B cell (primary cell): ENCODE measurements around the gene IL3RA. TPM values are rescaled to one million over a fixed set of nuclear protein-coding genes. Genes with fewer than 3 reads are reported as not detected.
A peak's percentile ranks its signal among the peaks of the same experiment; 100 is the strongest.

Experiments
- ATAC-seq: fragments of 200-7000 bp; cut with Tn5 transposase; one replicate; pipeline ENCODE4 v1.10.0; 2021; ENCODE audit warnings: low read depth, mild to moderate bottlenecking, moderate number of reproducible peaks, moderate library complexity
- CTCF ChIA-PET: fragments of 350-600 bp; sonication (Branson Sonifier 250); formaldehyde crosslinking; loops from one replicate; lab custom pipeline; 2021; ENCODE audit warnings: antibody characterized with exemption, inconsistent platforms; lab: Charles Lee
- POLR2A ChIA-PET: fragments of 350-600 bp; sonication (Branson Sonifier 250); formaldehyde crosslinking; loops from one replicate; lab custom pipeline; 2021; ENCODE audit warnings: antibody characterized with exemption; lab: Charles Lee
- DNase-seq: peaks from one replicate; pipeline ENCODE4 v3.0.0; 2013
- H2AFZ ChIP-seq: 2 replicates; pipeline ENCODE4 v1.6.1; 2012; ENCODE audit warnings: mild to moderate bottlenecking, low read depth, low read length; ENCODE audit not compliant: insufficient read depth, poor library complexity, severe bottlenecking
- H3K27ac ChIP-seq, 2 donors: 1 replicate in 1 of 2; 2 replicates in 1 of 2; pipeline ENCODE4 v1.5.1; 2012 to 2013; ENCODE audit warnings: low read length in 2 of 2, mild to moderate bottlenecking in 2 of 2, moderate library complexity in 1 of 2
- H3K27me3 ChIP-seq, 4 experiments: fragments of 200-600 bp in 1 of 4; sonication (generic) in 1 of 4; replicated peaks in 1 of 4; 1 replicate in 2 of 4; 2 replicates in 2 of 4; pipeline versions ENCODE4 v1.6.1 to v1.7.0; 2013 to 2016; ENCODE audit warnings: low read length in 3 of 4, mild to moderate bottlenecking in 2 of 4, mixed read lengths in 1 of 4, moderate library complexity in 1 of 4; ENCODE audit not compliant: insufficient read depth in 4 of 4, control insufficient read depth in 3 of 4; ENCODE audit errors: control extremely low read depth in 1 of 4
- H3K36me3 ChIP-seq, 2 experiments: replicated peaks in 1 of 2; 1 replicate in 1 of 2; 2 replicates in 1 of 2; pipeline versions ENCODE4 v1.6.1 to v1.7.1; 2013; ENCODE audit warnings: low read length in 1 of 2; ENCODE audit not compliant: insufficient read depth in 2 of 2, control insufficient read depth in 1 of 2; ENCODE audit errors: control extremely low read depth in 1 of 2, extremely low read depth in 1 of 2
- H3K4me1 ChIP-seq, 2 donors: fragments of 200-600 bp in 1 of 2; sonication (generic) in 1 of 2; 1 replicate in 1 of 2; 2 replicates in 1 of 2; pipeline versions ENCODE4 v1.5.1 to v1.6.1; 2013 to 2017; ENCODE audit warnings: low read length in 2 of 2; ENCODE audit not compliant: control insufficient read depth in 2 of 2, insufficient read depth in 2 of 2
- H3K4me2 ChIP-seq: replicated peaks from 2 replicates; pipeline ENCODE3; 2012; ENCODE audit warnings: mild to moderate bottlenecking, low read depth, low read length; ENCODE audit not compliant: poor library complexity, severe bottlenecking
- H3K4me3 ChIP-seq, 5 experiments: fragments of 200-600 bp in 1 of 5; sonication (generic) in 1 of 5; 1 replicate in 3 of 5; 2 replicates in 2 of 5; pipeline versions ENCODE4 v1.5.1 to v1.7.0; 2011 to 2016; ENCODE audit warnings: low read length in 4 of 5, mild to moderate bottlenecking in 4 of 5, low read depth in 2 of 5, control low read depth in 1 of 5, moderate library complexity in 1 of 5; ENCODE audit not compliant: insufficient read depth in 1 of 5; ENCODE audit errors: control extremely low read depth in 1 of 5, extremely low read depth in 1 of 5
- H3K79me2 ChIP-seq: fragments of 200-600 bp; sonication (generic); one replicate; pipeline ENCODE4 v1.6.0; 2016; ENCODE audit warnings: low read length; ENCODE audit not compliant: control insufficient read depth, insufficient read depth
- H3K9ac ChIP-seq: fragments of 200-600 bp; sonication (generic); 2 replicates; pipeline ENCODE4 v1.6.1; 2017; ENCODE audit warnings: mild to moderate bottlenecking, low read length, moderate library complexity
- H3K9me3 ChIP-seq, 3 donors: one replicate each; pipeline versions ENCODE4 v1.6.1 to v1.7.1; 2013; ENCODE audit warnings: low read length in 2 of 3; ENCODE audit not compliant: control insufficient read depth in 2 of 3, insufficient read depth in 1 of 3; ENCODE audit errors: control extremely low read depth in 1 of 3
- H4K20me1 ChIP-seq: 2 replicates; pipeline ENCODE4 v1.6.0; 2012; ENCODE audit warnings: mild to moderate bottlenecking, low read length; ENCODE audit not compliant: insufficient read depth, control insufficient read depth, poor library complexity, severe bottlenecking
- H3K27ac Mint-ChIP-seq: one replicate; pipeline ENCODE4 v1.8.0; 2021; ENCODE audit warnings: mixed read lengths
- H3K27me3 Mint-ChIP-seq: one replicate; pipeline ENCODE4 v1.8.0; 2021; ENCODE audit warnings: mixed read lengths
- H3K4me1 Mint-ChIP-seq: one replicate; pipeline ENCODE4 v1.8.0; 2021; ENCODE audit warnings: mixed read lengths
- H3K4me3 Mint-ChIP-seq: one replicate; pipeline ENCODE4 v1.8.0; 2021; ENCODE audit warnings: mixed read lengths
- H3K9me3 Mint-ChIP-seq: one replicate; pipeline ENCODE4 v1.8.0; 2022; ENCODE audit warnings: mixed read lengths; ENCODE audit not compliant: insufficient read depth
- EZH2 ChIP-seq: IDR thresholded peaks from 2 replicates; pipeline ENCODE4 v1.6.1; 2012; ENCODE audit warnings: borderline replicate concordance, low read depth, mild to moderate bottlenecking, moderate library complexity, low read length; ENCODE audit not compliant: insufficient read depth, poor library complexity, severe bottlenecking
- WGBS: methylation state at CpG from one replicate; pipeline ENCODE4 v1.1.5; 2013; ENCODE audit warnings: missing lambda C conversion rate; ENCODE audit not compliant: insufficient coverage; 5-methylcytosine and 5-hydroxymethylcytosine counted together
- intact Hi-C: fragments of 100-400 bp; cut with micrococcal nuclease; formaldehyde crosslinking; loops from one replicate; pipeline ENCODE4 v1.10.0; 2022
- polyA plus RNA-seq: library from polyadenylated mRNA; depleted of rRNA; stranded (reverse); fragments of >200 nt; gene quantifications from 2 replicates; pipeline ENCODE4 v1.2.3, GENCODE V29; 2012
- total RNA-seq, 2 donors: library from RNA; stranded (reverse); fragments of 120-200 nt in 1 of 2; gene quantifications; 1 replicate in 1 of 2; 2 replicates in 1 of 2; pipeline versions ENCODE4 v1.2.3 to v1.2.4, GENCODE V29; 2013 to 2022
- TF ChIP-seq, protein P1 (sequence below): fragments of 200-600 bp; IDR thresholded peaks from one replicate; pipeline ENCODE4 v1.8.0; 2022; ENCODE audit warnings: antibody characterized with exemption, mild to moderate bottlenecking

Gene IL3RA
- total and polyA plus RNA-seq, 2 donors (not counting 1 experiment from before 2014, with no cell fraction given) = 1.6 to 31.6 TPM

DNA sequence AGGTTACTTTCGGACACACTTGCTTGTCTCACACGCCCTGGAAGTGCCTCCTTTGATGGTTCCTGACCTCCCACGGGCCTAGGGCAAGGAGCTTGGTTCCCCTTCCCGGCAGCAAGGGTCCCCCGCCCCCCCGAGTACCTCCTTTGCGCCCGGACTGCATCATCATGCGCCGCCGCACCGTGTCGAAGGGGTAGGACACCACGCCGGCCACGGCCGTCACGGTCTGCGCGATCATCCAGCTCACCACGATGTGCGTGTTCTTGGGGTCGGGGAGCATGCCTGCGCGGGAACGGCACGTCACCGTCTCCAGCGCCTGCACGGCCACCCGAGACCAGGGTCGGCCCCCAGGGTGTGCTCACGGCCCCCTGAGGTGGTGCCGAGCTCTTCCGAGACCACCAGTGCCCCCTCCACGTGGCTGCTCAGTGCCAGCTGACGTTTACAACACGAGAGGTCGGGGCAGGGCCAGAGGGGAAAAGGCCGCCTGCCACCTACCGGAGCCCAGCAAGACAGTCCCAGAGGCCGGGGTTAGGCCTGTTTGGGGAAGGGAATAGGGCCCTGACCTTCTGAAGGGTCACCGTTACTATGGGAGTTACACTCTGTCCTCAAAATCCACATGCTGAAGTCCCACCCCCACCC, 50.7 kb downstream of the IL3RA start:
- TF ChIP-seq, protein P1, sequence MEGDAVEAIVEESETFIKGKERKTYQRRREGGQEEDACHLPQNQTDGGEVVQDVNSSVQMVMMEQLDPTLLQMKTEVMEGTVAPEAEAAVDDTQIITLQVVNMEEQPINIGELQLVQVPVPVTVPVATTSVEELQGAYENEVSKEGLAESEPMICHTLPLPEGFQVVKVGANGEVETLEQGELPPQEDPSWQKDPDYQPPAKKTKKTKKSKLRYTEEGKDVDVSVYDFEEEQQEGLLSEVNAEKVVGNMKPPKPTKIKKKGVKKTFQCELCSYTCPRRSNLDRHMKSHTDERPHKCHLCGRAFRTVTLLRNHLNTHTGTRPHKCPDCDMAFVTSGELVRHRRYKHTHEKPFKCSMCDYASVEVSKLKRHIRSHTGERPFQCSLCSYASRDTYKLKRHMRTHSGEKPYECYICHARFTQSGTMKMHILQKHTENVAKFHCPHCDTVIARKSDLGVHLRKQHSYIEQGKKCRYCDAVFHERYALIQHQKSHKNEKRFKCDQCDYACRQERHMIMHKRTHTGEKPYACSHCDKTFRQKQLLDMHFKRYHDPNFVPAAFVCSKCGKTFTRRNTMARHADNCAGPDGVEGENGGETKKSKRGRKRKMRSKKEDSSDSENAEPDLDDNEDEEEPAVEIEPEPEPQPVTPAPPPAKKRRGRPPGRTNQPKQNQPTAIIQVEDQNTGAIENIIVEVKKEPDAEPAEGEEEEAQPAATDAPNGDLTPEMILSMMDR = no peak
- TF ChIP-seq EZH2 = no peak
- peaks cover 0 to 20% (median 0%) of the 10 kb centered on the region in 3 donors for H3K9me3 ChIP-seq
- H3K4me3 ChIP-seq = no peak overlapping the region
- Mint-ChIP-seq H3K4me3 (no peak overlapping the region), H3K27ac (no peak overlapping the region), H3K9me3 (no peaks in the 10 kb centered on the region), H3K27me3 (no peaks in the 10 kb centered on the region), H3K4me1 (peaks cover 23% of the 10 kb centered on the region)
- peaks cover 12 to 16% of the 10 kb centered on the region in 2 donors for H3K4me1 ChIP-seq
- ChIA-PET POLR2A (no interaction called here), CTCF (no interaction called here)
- H3K36me3 ChIP-seq = peaks cover 2 to 72% of the 10 kb centered on the region in 2 experiments
- peaks cover 73% of the 10 kb centered on the region for H4K20me1 ChIP-seq
- H2AFZ ChIP-seq = no peak overlapping the region
- intact Hi-C loops = no loop called here
- H3K79me2 ChIP-seq = peaks cover 47% of the 10 kb centered on the region
- H3K27me3 ChIP-seq = no peaks in the 10 kb centered on the region
- DNase-seq (no peak), ATAC-seq (no peak)
- H3K4me2 ChIP-seq = no peak overlapping the region
- 94% methylated on average over 38 of the region's 43 CpGs for WGBS
- no peak overlapping the region for H3K27ac ChIP-seq
- H3K9ac ChIP-seq = no peak overlapping the region

DNA sequence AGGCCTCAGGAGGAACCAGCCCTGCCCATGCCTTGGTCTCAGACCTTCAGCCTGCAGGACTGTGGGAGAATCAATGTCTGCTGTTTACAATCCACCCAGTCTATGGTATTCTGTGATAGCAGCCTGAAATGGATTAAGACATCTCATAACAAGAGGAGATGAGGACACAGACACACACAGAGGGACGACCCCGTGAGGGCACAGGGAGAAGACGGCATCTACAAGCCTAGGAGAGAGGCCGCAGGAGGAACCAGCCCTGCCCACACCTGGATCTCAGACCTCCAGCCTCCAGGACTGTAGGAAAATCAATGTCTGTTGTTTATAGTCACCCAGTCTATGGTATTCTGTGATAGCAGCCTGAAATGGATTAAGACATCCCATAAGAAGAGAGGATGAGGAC, 52.1 kb downstream of the IL3RA start:
- ATAC-seq = no peak
- Histone ChIP-seq H3K79me2 (peaks cover 58% of the 10 kb centered on the region), H3K4me1 (peaks cover 17 to 22% of the 10 kb centered on the region in 2 donors), H3K4me3 (no peak overlapping the region), H3K27ac (no peak overlapping the region), H3K27me3 (no peaks in the 10 kb centered on the region), H3K4me2 (no peak overlapping the region), H2AFZ (no peak overlapping the region), H3K9ac (no peak overlapping the region), H3K36me3 (peaks cover 2 to 67% of the 10 kb centered on the region in 2 experiments), H4K20me1 (peaks cover 77% of the 10 kb centered on the region), H3K9me3 (peaks cover 0 to 20% (median 0%) of the 10 kb centered on the region in 3 donors)
- intact Hi-C loops = no loop called here
- no peak for DNase-seq
- TF ChIP-seq, protein P1 = no peak
- TF ChIP-seq EZH2 = no peak
- 100% methylated on average over 1 of the region's 4 CpGs for WGBS
- Mint-ChIP-seq H3K4me1 (peaks cover 25% of the 10 kb centered on the region), H3K27me3 (no peaks in the 10 kb centered on the region), H3K4me3 (peak overlapping the region; percentile 23), H3K27ac (no peak overlapping the region), H3K9me3 (no peaks in the 10 kb centered on the region)
- ChIA-PET POLR2A (no interaction called here), CTCF (no interaction called here)
